HepG2 (cell line): ENCODE measurements around the gene KIF26B.

Experiments used
- ARID2 ChIP-seq: sonication (generic); formaldehyde crosslinking; IDR thresholded peaks from 2 replicates; pipeline ENCODE4 v1.8.1; 2022; ENCODE audit warnings: mild to moderate bottlenecking, missing genetic modification reagents, borderline replicate concordance
- ZNF160 ChIP-seq: sonication (generic); formaldehyde crosslinking; IDR thresholded peaks from 2 replicates; pipeline ENCODE4 v1.8.0; 2022; ENCODE audit warnings: mild to moderate bottlenecking, inconsistent platforms, missing genetic modification reagents
- TF ChIP-seq, protein P1 (sequence below), 2 experiments: fragments of 450-650 bp in 1 of 2; sonication (generic) in 1 of 2; formaldehyde crosslinking in 1 of 2; IDR thresholded peaks; 2 replicates each; pipeline versions ENCODE4 v1.6.1 to v1.8.0; 2016 to 2022; ENCODE audit warnings: antibody characterized with exemption in 1 of 2, mild to moderate bottlenecking in 1 of 2, missing genetic modification reagents in 1 of 2

DNA sequence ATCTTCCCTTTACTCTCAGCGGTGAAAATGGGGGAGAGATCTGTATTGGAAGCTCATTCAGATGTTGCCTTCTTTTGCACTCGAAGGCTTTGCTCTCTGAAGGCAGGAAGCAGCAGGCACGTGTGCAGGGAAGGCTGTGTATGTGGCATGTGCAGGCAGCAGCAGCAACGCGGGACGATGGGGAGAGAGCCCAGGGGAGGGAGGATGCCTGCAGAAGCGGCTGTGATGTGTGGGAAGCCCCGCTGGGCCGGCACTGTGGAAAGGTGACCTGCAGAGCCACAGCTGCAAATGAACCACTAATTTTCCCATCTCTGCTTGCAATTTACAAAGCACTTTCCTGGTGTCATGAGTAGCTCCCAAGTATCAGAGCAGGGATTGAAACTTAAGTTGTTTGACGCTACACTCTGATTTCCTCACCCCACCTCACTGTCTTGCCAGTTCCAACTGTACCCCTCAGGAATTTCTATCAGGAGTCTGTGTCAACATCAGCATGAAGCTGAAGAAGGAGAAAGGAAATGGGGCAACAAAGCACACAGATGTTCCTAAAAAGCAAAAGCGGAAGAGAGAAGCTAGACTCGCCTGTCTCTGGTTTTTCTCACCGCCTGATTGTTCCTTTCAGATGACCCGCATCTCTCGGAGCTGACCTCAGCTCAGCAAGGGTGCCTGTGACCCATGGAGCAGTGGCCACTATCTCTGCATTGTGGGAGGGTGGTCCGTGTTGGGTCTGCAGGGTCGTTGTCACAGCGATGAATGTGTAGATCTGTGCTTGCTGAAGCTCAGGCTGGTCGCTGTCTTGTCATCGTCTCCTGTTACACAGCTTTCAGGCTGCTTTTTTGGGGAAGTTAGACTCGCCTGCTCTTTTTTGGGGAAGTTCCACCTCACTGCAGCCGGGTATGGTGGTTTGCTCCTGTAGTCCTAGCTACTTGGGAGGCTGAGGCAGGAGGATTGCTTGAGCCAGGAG, 156.1 kb downstream of the KIF26B start:
- TF ChIP-seq ARID2 (CRISPR knock-in tag) (no peak), ZNF160 (CRISPR knock-in tag) (no peak)
- TF ChIP-seq, protein P1, sequence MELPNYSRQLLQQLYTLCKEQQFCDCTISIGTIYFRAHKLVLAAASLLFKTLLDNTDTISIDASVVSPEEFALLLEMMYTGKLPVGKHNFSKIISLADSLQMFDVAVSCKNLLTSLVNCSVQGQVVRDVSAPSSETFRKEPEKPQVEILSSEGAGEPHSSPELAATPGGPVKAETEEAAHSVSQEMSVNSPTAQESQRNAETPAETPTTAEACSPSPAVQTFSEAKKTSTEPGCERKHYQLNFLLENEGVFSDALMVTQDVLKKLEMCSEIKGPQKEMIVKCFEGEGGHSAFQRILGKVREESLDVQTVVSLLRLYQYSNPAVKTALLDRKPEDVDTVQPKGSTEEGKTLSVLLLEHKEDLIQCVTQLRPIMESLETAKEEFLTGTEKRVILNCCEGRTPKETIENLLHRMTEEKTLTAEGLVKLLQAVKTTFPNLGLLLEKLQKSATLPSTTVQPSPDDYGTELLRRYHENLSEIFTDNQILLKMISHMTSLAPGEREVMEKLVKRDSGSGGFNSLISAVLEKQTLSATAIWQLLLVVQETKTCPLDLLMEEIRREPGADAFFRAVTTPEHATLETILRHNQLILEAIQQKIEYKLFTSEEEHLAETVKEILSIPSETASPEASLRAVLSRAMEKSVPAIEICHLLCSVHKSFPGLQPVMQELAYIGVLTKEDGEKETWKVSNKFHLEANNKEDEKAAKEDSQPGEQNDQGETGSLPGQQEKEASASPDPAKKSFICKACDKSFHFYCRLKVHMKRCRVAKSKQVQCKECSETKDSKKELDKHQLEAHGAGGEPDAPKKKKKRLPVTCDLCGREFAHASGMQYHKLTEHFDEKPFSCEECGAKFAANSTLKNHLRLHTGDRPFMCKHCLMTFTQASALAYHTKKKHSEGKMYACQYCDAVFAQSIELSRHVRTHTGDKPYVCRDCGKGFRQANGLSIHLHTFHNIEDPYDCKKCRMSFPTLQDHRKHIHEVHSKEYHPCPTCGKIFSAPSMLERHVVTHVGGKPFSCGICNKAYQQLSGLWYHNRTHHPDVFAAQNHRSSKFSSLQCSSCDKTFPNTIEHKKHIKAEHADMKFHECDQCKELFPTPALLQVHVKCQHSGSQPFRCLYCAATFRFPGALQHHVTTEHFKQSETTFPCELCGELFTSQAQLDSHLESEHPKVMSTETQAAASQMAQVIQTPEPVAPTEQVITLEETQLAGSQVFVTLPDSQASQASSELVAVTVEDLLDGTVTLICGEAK (IDR thresholded peaks at IDR 0.05), result no peak
- TF ChIP-seq, protein P1 (CRISPR knock-in tag; IDR thresholded peaks at IDR 0.05), result no peak
